Measurements from ENCODE around the gene DPP10. TPM values are rescaled to one million over a fixed set of nuclear protein-coding genes. Genes with fewer than 3 reads are reported as not detected.

The DPP10 gene
- total and polyA plus RNA-seq, 4 experiments from 2014 or later, result not detected

- H3K9me3 Mint-ChIP-seq, result no peaks in the 10 kb centered on the region
- ChIA-PET CTCF (ENCODE audit: partially characterized antibody) (no interaction called here), POLR2A (ENCODE audit: partially characterized antibody) (no interaction called here)
Measured at GRCh38 chr2:114580691-114581090, 138.2 kb downstream of the DPP10 start.

GRCh38 chr2:114598329-114598728 lies 155.9 kb downstream of the DPP10 start:
- DNase-seq, result no peak
- Histone ChIP-seq H3K27ac (ENCODE audit: low read depth, low read length) (no peak overlapping the region), H3K36me3 (ENCODE audit: insufficient read depth, low read length) (no peaks in the 10 kb centered on the region), H3K4me3 (ENCODE audit: low read length in 2 of 2) (no peak overlapping the region), H3K9me3 (ENCODE audit: control insufficient read depth in 1 of 2, low read length in 2 of 2) (no peaks in the 10 kb centered on the region), H3K27me3 (ENCODE audit: insufficient read depth, low read length) (no peaks in the 10 kb centered on the region), H3K4me1 (ENCODE audit: insufficient read depth, low read length) (no peaks in the 10 kb centered on the region)
- intact Hi-C loops (cut with micrococcal nuclease), result no loop called here
- Mint-ChIP-seq H3K27me3 (no peaks in the 10 kb centered on the region), H3K36me3 (no peaks in the 10 kb centered on the region), H3K4me3 (no peak overlapping the region), H3K9me3 (peaks cover 0 to 3% (median 0%) of the 10 kb centered on the region in 8 donors), H3K27ac (no peak overlapping the region), H3K4me1 (no peaks in the 10 kb centered on the region)
- CTCF ChIA-PET (ENCODE audit: partially characterized antibody), result no interaction called here
- POLR2A ChIA-PET (ENCODE audit: partially characterized antibody), result no interaction called here

More at GRCh38 chr2:114580691-114581090, 138.2 kb downstream of the DPP10 start:
- no peaks in the 10 kb centered on the region for H3K36me3 Mint-ChIP-seq
- Histone ChIP-seq H3K9me3 (ENCODE audit: control insufficient read depth in 1 of 2, low read length in 2 of 2) (no peaks in the 10 kb centered on the region), H3K4me3 (ENCODE audit: low read length in 2 of 2) (no peak overlapping the region), H3K4me1 (ENCODE audit: insufficient read depth, low read length) (no peaks in the 10 kb centered on the region), H3K27ac (ENCODE audit: low read depth, low read length) (no peak overlapping the region), H3K36me3 (ENCODE audit: insufficient read depth, low read length) (no peaks in the 10 kb centered on the region), H3K27me3 (ENCODE audit: insufficient read depth, low read length) (no peaks in the 10 kb centered on the region)
- no peak overlapping the region for H3K27ac Mint-ChIP-seq
- H3K4me3 Mint-ChIP-seq, result no peak overlapping the region
- intact Hi-C loops (cut with micrococcal nuclease), result no loop called here
- H3K27me3 Mint-ChIP-seq, result peaks cover 1 to 2% of the 10 kb centered on the region in 2 donors
- H3K4me1 Mint-ChIP-seq, result no peaks in the 10 kb centered on the region
- DNase-seq, result no peak

- Mint-ChIP-seq H3K9me3 (peaks cover 0 to 3% (median 0%) of the 10 kb centered on the region in 8 donors), H3K4me1 (no peaks in the 10 kb centered on the region), H3K27me3 (peaks cover 0 to 3% of the 10 kb centered on the region in 2 donors), H3K36me3 (no peaks in the 10 kb centered on the region), H3K4me3 (no peak overlapping the region), H3K27ac (no peak overlapping the region)
- no peaks in the 10 kb centered on the region for H3K27me3 ChIP-seq (ENCODE audit: insufficient read depth, low read length)
- H3K9me3 ChIP-seq (ENCODE audit: control insufficient read depth in 1 of 2, low read length in 2 of 2), result no peaks in the 10 kb centered on the region
- CTCF ChIA-PET (ENCODE audit: partially characterized antibody), result no interaction called here
- no peaks in the 10 kb centered on the region for H3K4me1 ChIP-seq (ENCODE audit: insufficient read depth, low read length)
- intact Hi-C loops (cut with micrococcal nuclease), result no loop called here
- POLR2A ChIA-PET (ENCODE audit: partially characterized antibody), result no interaction called here
- H3K4me3 ChIP-seq (ENCODE audit: low read length in 2 of 2), result no peak overlapping the region
- no peak overlapping the region for H3K27ac ChIP-seq (ENCODE audit: low read depth, low read length)
- no peaks in the 10 kb centered on the region for H3K36me3 ChIP-seq (ENCODE audit: insufficient read depth, low read length)
- DNase-seq, result no peak
Measured at GRCh38 chr2:114609203-114609602, 166.8 kb downstream of the DPP10 start.

GRCh38 chr2:114609801-114610200 lies 167.4 kb downstream of the DPP10 start:
- no peak overlapping the region for H3K4me3 Mint-ChIP-seq
- DNase-seq, result no peak
- no peak overlapping the region for H3K27ac Mint-ChIP-seq
- Histone ChIP-seq H3K4me3 (ENCODE audit: low read length in 2 of 2) (no peak overlapping the region), H3K36me3 (ENCODE audit: insufficient read depth, low read length) (no peaks in the 10 kb centered on the region), H3K27me3 (ENCODE audit: insufficient read depth, low read length) (no peaks in the 10 kb centered on the region), H3K9me3 (ENCODE audit: control insufficient read depth in 1 of 2, low read length in 2 of 2) (no peaks in the 10 kb centered on the region), H3K4me1 (ENCODE audit: insufficient read depth, low read length) (no peaks in the 10 kb centered on the region), H3K27ac (ENCODE audit: low read depth, low read length) (no peak overlapping the region)
- intact Hi-C loops (cut with micrococcal nuclease), result no loop called here
- no peaks in the 10 kb centered on the region for H3K36me3 Mint-ChIP-seq
- peaks cover 0 to 2% (median 0%) of the 10 kb centered on the region in 8 donors for H3K9me3 Mint-ChIP-seq
- POLR2A ChIA-PET (ENCODE audit: partially characterized antibody), result no interaction called here
- CTCF ChIA-PET (ENCODE audit: partially characterized antibody), result no interaction called here
- no peaks in the 10 kb centered on the region for H3K4me1 Mint-ChIP-seq
- H3K27me3 Mint-ChIP-seq, result peaks cover 0 to 1% of the 10 kb centered on the region in 2 donors

GRCh38 chr2:114610677-114611076 lies 168.2 kb downstream of the DPP10 start:
- H3K4me3 Mint-ChIP-seq, result no peak overlapping the region
- intact Hi-C loops (cut with micrococcal nuclease), result no loop called here
- H3K36me3 ChIP-seq (ENCODE audit: insufficient read depth, low read length), result no peaks in the 10 kb centered on the region
- no peak overlapping the region for H3K27ac Mint-ChIP-seq
- no peaks in the 10 kb centered on the region for H3K27me3 ChIP-seq (ENCODE audit: insufficient read depth, low read length)
- ChIA-PET CTCF (ENCODE audit: partially characterized antibody) (no interaction called here), POLR2A (ENCODE audit: partially characterized antibody) (no interaction called here)
- no peak for DNase-seq
- H3K4me1 ChIP-seq (ENCODE audit: insufficient read depth, low read length), result no peaks in the 10 kb centered on the region
- H3K9me3 Mint-ChIP-seq, result peaks cover 0 to 1% (median 0%) of the 10 kb centered on the region in 8 donors
- peaks cover 0 to 1% of the 10 kb centered on the region in 2 donors for H3K27me3 Mint-ChIP-seq
- no peaks in the 10 kb centered on the region for H3K4me1 Mint-ChIP-seq
- H3K9me3 ChIP-seq (ENCODE audit: control insufficient read depth in 1 of 2, low read length in 2 of 2), result no peaks in the 10 kb centered on the region
- H3K4me3 ChIP-seq (ENCODE audit: low read length in 2 of 2), result no peak overlapping the region
- H3K27ac ChIP-seq (ENCODE audit: low read depth, low read length), result no peak overlapping the region
- no peaks in the 10 kb centered on the region for H3K36me3 Mint-ChIP-seq

GRCh38 chr2:114614592-114614991 lies 172.2 kb downstream of the DPP10 start:
- no peaks in the 10 kb centered on the region for H3K9me3 ChIP-seq (ENCODE audit: control insufficient read depth in 1 of 2, low read length in 2 of 2)
- no peaks in the 10 kb centered on the region for H3K36me3 ChIP-seq (ENCODE audit: insufficient read depth, low read length)
- no peak for DNase-seq
- POLR2A ChIA-PET (ENCODE audit: partially characterized antibody), result no interaction called here
- CTCF ChIA-PET (ENCODE audit: partially characterized antibody), result no interaction called here
- no peak overlapping the region for H3K27ac ChIP-seq (ENCODE audit: low read depth, low read length)
- intact Hi-C loops (cut with micrococcal nuclease), result no loop called here
- Mint-ChIP-seq H3K27me3 (peaks cover 0 to 6% of the 10 kb centered on the region in 2 donors), H3K4me3 (no peak overlapping the region), H3K36me3 (no peaks in the 10 kb centered on the region), H3K4me1 (no peaks in the 10 kb centered on the region), H3K9me3 (peaks cover 0 to 1% (median 0%) of the 10 kb centered on the region in 8 donors), H3K27ac (no peak overlapping the region)
- no peak overlapping the region for H3K4me3 ChIP-seq (ENCODE audit: low read length in 2 of 2)
- H3K27me3 ChIP-seq (ENCODE audit: insufficient read depth, low read length), result no peaks in the 10 kb centered on the region
- no peaks in the 10 kb centered on the region for H3K4me1 ChIP-seq (ENCODE audit: insufficient read depth, low read length)

GRCh38 chr2:114628481-114628880 lies 186.0 kb downstream of the DPP10 start:
- no peaks in the 10 kb centered on the region for H3K9me3 ChIP-seq (ENCODE audit: control insufficient read depth in 1 of 2, low read length in 2 of 2)
- ChIA-PET CTCF (ENCODE audit: partially characterized antibody) (no interaction called here), POLR2A (ENCODE audit: partially characterized antibody) (no interaction called here)
- no peaks in the 10 kb centered on the region for H3K36me3 ChIP-seq (ENCODE audit: insufficient read depth, low read length)
- no peak overlapping the region for H3K27ac ChIP-seq (ENCODE audit: low read depth, low read length)
- DNase-seq, result no peak
- Mint-ChIP-seq H3K4me3 (no peak overlapping the region), H3K9me3 (no peaks in the 10 kb centered on the region), H3K36me3 (no peaks in the 10 kb centered on the region), H3K27me3 (peaks cover 0 to 3% of the 10 kb centered on the region in 2 donors), H3K4me1 (no peaks in the 10 kb centered on the region), H3K27ac (no peak overlapping the region)
- H3K27me3 ChIP-seq (ENCODE audit: insufficient read depth, low read length), result no peaks in the 10 kb centered on the region
- H3K4me1 ChIP-seq (ENCODE audit: insufficient read depth, low read length), result no peaks in the 10 kb centered on the region
- intact Hi-C loops (cut with micrococcal nuclease), result no loop called here
- no peak overlapping the region for H3K4me3 ChIP-seq (ENCODE audit: low read length in 2 of 2)

- Mint-ChIP-seq H3K27me3 (peaks cover 0 to 3% of the 10 kb centered on the region in 2 donors), H3K27ac (no peak overlapping the region), H3K9me3 (peaks cover 0 to 2% (median 0%) of the 10 kb centered on the region in 8 donors), H3K36me3 (no peaks in the 10 kb centered on the region), H3K4me1 (no peaks in the 10 kb centered on the region), H3K4me3 (no peak overlapping the region)
- no peak overlapping the region for H3K4me3 ChIP-seq (ENCODE audit: low read length in 2 of 2)
- ChIA-PET POLR2A (ENCODE audit: partially characterized antibody) (no interaction called here), CTCF (ENCODE audit: partially characterized antibody) (no interaction called here)
- no peaks in the 10 kb centered on the region for H3K27me3 ChIP-seq (ENCODE audit: insufficient read depth, low read length)
- intact Hi-C loops (cut with micrococcal nuclease), result no loop called here
- H3K27ac ChIP-seq (ENCODE audit: low read depth, low read length), result no peak overlapping the region
- H3K9me3 ChIP-seq (ENCODE audit: control insufficient read depth in 1 of 2, low read length in 2 of 2), result no peaks in the 10 kb centered on the region
- DNase-seq, result no peak
- no peaks in the 10 kb centered on the region for H3K36me3 ChIP-seq (ENCODE audit: insufficient read depth, low read length)
- no peaks in the 10 kb centered on the region for H3K4me1 ChIP-seq (ENCODE audit: insufficient read depth, low read length)
Measured at GRCh38 chr2:114631146-114631545, 188.7 kb downstream of the DPP10 start.

All from CD4-positive, alpha-beta memory T cell (primary cell).